ENCODE measurements around the gene CCDC40.
"Not testable (repeated sequence)": the region's sequence is repeated elsewhere in the genome, so short reads cannot be mapped to it uniquely, and the experiment has no call there.

CCDC40 gene

DNA sequence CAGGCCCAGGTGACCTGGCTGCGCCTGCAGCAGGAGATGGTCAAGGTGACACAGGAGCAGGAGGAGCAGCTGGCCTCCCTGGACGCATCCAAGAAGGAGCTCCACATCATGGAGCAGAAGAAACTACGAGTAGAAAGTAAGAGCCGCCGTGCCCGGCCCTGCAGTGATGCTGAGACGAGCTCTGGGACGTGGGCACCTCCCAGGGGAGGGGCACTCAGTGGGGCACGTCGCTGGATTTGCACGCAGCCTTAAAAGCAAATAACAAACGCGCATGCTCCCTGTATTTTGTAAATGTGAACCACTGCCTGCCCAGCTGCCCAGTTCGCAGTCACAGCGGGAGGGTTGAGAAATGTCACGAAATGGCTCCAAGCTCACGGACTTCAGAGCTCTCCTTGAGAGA lies 49.6 kb downstream of the CCDC40 start:
- DNase-seq = no peak

DNA sequence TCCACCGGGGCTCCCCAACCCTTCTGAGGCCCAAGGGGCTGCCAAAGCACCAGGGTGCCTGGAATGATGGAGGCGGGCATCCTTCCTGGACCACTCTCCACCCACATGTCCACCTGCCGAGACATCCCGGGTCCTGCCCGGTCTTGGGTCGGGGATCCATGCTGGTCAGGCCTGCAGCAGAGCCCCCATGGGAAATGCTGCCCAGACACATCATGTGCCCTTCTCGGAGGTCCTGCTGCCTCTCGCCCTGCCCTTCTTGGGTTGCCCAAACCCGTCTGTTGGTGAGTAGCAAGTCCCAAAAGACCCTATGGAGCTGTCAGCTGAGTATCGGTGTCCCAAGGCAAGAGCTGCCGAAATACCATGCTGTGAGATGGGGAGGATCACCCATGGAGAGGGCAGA lies 50.2 kb downstream of the CCDC40 start:
- no peak for DNase-seq

DNA sequence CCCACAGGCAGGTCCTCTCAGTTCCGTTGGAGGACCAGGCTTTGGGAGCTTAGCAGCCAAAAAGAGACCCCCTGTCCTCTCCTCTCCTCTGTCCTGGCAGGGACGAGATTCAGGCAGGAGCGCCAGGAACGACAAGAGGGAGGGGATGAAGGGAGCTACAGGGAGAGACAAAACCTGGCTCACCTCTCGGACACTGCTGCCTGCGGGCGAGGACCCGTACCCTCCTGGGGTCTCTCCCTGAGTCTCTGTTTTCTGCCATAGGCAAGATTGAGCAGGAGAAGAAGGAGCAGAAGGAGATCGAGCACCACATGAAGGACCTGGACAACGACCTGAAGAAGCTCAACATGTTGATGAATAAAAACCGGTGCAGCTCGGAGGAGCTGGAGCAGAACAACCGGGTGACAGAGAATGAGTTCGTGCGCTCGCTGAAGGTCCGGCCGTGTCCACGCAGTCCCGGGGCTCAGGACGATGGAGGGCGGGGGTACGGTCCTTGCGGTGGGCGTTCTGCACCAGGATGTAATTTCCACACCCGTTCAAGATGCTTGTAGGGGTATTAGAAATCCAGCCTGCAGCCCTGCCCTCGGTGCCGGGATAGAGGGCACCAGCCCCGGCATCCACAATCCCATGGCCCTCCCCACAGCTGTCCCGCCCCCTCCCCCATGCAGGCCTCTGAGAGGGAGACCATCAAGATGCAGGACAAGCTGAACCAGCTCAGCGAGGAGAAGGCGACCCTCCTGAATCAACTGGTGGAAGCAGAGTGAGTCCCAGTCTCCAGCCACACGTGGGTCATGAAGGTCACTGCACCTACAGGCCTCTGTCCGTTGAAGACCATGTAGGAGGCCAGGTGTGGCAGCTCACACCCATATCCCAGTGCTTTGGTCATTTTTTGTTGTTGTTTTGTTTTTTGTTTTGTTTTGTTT lies 51.2 kb downstream of the CCDC40 start:
- DNase-seq = no peak

GRCh38 chr17:80089762-80090161 lies 53.3 kb downstream of the CCDC40 start:
- no peak for DNase-seq

DNA sequence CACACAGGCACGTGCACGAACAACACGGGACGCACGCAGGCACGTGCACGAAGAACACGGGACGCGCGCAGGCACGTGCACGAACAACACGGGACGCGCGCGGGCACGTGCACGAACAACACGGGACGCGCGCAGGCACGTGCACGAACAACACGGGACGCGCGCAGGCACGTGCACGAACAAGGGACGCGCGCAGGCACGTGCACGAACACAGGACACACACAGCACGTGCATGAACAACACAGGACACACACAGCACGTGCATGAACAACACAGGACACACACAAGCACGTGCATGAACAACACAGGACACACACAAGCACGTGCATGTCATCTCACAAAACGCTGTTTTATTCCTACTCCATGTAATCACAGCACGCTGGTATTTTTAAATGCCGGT lies 53.7 kb downstream of the CCDC40 start:
- not testable (repeated sequence) for DNase-seq

GRCh38 chr17:80091376-80091775 lies 54.9 kb downstream of the CCDC40 start:
- DNase-seq = no peak

DNA sequence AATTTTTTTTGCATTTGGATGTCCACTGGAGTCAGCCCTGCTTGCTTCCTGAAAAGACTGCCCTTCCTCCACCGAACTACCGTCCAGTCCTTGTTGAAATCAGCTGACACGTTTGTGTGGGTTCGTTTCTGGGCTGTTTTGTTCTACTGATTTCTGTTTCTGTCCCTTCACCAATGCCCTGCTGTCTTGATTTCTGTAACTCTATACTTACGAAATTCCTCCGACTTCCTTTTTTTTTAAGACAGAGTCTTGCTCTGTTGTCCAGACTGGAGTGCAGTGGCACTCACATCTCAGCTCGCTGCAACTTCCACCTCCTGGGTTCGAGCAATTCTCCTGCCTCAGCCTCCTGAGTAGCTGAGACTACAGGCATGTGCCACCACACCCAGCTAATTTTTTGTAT lies 56.5 kb downstream of the CCDC40 start:
- no peak for DNase-seq

- DNase-seq = no peak
Observed at GRCh38 chr17:80095038-80095843, 58.8 kb downstream of the CCDC40 start.

DNA sequence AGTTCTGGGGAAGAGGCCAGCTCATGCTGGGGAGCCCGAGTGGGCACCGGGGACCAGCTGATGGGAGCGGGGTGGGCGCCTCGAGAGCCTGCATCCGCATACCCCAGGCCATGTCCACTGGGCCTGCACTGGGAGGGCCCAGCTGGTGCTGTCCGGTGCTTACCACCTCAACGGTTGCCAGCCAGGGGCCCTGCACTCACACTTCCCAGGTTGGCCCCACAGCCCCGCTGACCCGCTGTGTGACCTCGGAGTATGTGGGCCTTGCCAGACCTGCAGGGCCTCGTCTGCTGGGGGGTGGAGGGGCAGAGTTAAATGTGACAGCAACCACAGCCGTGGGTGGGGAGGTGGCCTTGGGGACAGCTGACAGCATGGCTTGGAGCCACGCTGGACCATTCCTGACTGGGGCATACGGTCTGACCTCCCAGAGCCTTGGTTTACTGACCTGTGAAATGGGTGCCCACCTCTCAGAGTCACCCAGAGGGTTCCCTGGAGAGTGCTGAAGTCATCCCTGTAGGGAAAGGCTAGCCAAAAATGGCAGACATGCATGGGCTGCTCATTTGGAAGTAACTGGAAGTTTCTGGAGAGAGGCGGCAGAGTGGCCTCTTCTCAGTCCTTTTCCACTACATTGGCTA lies 59.5 kb downstream of the CCDC40 start:
- DNase-seq = no peak

GRCh38 chr17:80096561-80097021 lies 60.1 kb downstream of the CCDC40 start:
- peak; percentile 20 for DNase-seq

GRCh38 chr17:80097127-80097621 lies 60.7 kb downstream of the CCDC40 start:
- no peak for DNase-seq

GRCh38 chr17:80097844-80098691 lies 61.6 kb downstream of the CCDC40 start:
- DNase-seq = no peak

- DNase-seq = no peak
Observed at GRCh38 chr17:80099291-80100034, 63.0 kb downstream of the CCDC40 start.

DNA sequence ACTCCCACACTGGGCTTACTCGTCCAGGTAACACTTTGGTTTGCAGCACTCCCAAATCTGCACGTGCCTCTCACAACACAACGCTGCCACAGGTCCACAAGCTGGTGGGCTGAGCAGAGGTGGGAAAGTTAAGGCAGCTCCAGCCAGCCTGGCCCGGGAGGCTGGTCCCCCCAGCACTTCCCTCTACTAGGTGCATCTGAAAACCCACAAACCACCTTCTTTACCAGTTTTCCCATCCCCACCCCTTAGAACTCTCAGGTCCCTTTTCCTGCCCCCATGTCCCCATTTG lies 63.5 kb downstream of the CCDC40 start:
- no peak for DNase-seq

DNA sequence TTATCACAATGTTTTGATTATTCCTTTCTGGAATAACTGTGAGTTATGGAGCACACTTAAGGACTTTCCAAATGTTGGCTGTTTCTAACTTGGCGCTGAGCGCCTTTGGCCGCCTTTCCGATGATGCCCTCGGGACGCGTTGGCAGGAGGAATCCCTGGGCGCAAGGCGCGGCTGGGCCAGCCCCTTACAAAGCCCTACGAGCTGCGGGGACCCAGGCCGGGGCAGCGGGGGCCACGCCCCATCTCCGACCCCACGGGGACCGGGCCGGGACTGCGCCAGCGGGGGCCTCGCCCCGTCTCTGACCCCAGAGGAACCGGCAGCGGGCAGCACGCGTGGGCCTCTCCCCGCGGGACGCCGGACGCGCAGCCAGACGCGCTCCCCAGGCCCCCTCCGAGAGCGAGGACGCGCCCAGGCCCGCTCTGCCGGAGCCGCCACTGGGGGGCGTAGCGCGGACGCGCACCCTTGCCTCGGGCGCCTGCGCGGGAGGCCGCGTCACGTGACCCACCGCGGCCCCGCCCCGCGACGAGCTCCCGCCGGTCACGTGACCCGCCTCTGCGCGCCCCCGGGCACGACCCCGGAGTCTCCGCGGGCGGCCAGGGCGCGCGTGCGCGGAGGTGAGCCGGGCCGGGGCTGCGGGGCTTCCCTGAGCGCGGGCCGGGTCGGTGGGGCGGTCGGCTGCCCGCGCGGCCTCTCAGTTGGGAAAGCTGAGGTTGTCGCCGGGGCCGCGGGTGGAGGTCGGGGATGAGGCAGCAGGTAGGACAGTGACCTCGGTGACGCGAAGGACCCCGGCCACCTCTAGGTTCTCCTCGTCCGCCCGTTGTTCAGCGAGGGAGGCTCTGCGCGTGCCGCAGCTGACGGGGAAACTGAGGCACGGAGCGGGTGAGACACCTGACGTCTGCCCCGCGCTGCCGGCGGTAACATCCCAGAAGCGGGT lies 64.8 kb downstream of the CCDC40 start, which contains the start of gene GAA:
Gene GAA (plus strand): TSS at position 571 of the 935 bp plus-strand sequence. CDS start 3,006 bp downstream, outside the sequence.
- DNase-seq = peak; percentile 75

GRCh38 chr17:80101946-80102663 lies 65.7 kb downstream of the CCDC40 start:
- no peak for DNase-seq

GRCh38 chr17:80102664-80103448 lies 66.4 kb downstream of the CCDC40 start:
- DNase-seq = no peak

- DNase-seq = no peak
Observed at GRCh38 chr17:80103449-80104085, 67.1 kb downstream of the CCDC40 start.
